Coronary artery (tissue), 2 donors: Measurements from ENCODE around the gene CRB1.

Experiments used
- DNase-seq: peaks from one replicate; pipeline ENCODE4 v3.0.0-alpha.2; 2017; ENCODE audit warnings: low spot score
- H3K27ac ChIP-seq, 2 donors: fragments of 200-600 bp; sonication (generic); one replicate each; pipeline ENCODE4 v1.5.1; 2016 to 2019
- H3K4me3 ChIP-seq: fragments of 200-600 bp; sonication (generic); 2 replicates; pipeline ENCODE4 v1.5.1; 2016; ENCODE audit warnings: mild to moderate bottlenecking, moderate library complexity
- CTCF ChIP-seq: fragments of 200-600 bp; sonication (generic); IDR thresholded peaks from one replicate; pipeline ENCODE4 v1.5.1; 2019; ENCODE audit warnings: antibody characterized with exemption

The CRB1 gene

GRCh38 chr1:197496722-197497121, 228.7 kb downstream of the CRB1 start:
- DNase-seq = no peak
- no peak for TF ChIP-seq CTCF
- H3K4me3 ChIP-seq = no peak overlapping the region
- no peak overlapping the region for H3K27ac ChIP-seq

GRCh38 chr1:197510691-197511378, 242.8 kb downstream of the CRB1 start:
- DNase-seq = no peak
- Histone ChIP-seq H3K4me3 (no peak overlapping the region), H3K27ac (no peak overlapping the region)
- TF ChIP-seq CTCF = no peak

GRCh38 chr1:197515421-197515820, 247.4 kb downstream of the CRB1 start:
- no peak for DNase-seq
- H3K4me3 ChIP-seq = no peak overlapping the region
- H3K27ac ChIP-seq = no peak overlapping the region
- no peak for TF ChIP-seq CTCF

GRCh38 chr1:197519741-197520334, 251.8 kb downstream of the CRB1 start:
- DNase-seq = no peak
- H3K27ac ChIP-seq = no peak overlapping the region
- TF ChIP-seq CTCF = no peak
- H3K4me3 ChIP-seq = no peak overlapping the region

- Histone ChIP-seq H3K27ac (no peak overlapping the region), H3K4me3 (no peak overlapping the region)
- no peak for TF ChIP-seq CTCF
- DNase-seq = no peak
Observed at GRCh38 chr1:197521118-197521739, 253.2 kb downstream of the CRB1 start.

GRCh38 chr1:197526736-197527371, 258.8 kb downstream of the CRB1 start:
- DNase-seq = no peak
- Histone ChIP-seq H3K27ac (no peak overlapping the region), H3K4me3 (no peak overlapping the region)
- peak; percentile 54 for TF ChIP-seq CTCF
